CD4-positive, alpha-beta T cell treated with Interleukin-6 for 4 hours (primary cell): ENCODE data around the gene CCL17.
"Not testable (repeated sequence)": the region's sequence is repeated elsewhere in the genome, so short reads cannot be mapped to it uniquely, and the experiment has no call there.

Experiments
- DNase-seq: peaks from one replicate; pipeline ENCODE4 v3.0.0-alpha.2; 2020; ENCODE audit warnings: mixed read lengths

Gene CCL17

GRCh38 chr16:57379579-57379978, 25.0 kb upstream of the CCL17 start:
- DNase-seq: no peak

DNA sequence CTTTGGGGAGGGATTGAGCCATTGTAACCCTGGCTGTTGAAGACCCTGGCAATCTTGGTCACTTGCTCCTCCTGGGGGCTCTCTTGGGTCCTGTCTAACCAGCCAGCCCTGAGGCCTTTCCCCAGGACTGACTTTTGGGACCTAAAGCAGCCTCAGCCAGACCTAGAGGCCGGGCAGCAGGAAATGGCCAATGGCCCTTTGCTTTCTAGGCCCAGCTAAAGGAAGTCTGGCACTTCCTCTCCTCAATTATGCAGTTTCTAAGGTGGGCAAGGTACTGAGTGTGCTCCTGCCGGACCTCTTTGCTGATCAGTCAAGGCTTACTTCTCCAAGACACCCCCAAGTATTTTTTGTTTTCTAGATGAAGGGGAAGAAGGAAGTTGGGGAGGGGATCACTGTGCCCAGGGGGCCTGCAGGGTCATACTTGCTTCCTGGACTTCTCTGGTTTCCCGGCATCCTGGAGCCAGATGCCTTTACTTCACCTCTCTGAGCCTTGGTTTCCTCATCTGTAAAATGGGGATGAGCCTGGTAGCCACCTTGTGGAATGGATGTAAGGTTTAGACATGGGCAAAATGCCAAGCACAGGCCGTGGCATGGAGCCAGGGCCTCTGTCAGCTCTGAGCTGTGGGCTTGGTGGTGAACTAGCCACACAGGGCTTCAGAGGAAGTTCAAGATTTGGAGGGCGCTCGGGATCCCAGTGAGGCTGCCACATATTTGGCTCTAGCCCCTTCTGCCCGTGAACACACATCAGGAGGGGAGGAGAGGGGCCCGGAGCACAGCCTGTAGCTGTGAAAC, 23.7 kb upstream of the CCL17 start:
- DNase-seq: peak; percentile 11

DNA sequence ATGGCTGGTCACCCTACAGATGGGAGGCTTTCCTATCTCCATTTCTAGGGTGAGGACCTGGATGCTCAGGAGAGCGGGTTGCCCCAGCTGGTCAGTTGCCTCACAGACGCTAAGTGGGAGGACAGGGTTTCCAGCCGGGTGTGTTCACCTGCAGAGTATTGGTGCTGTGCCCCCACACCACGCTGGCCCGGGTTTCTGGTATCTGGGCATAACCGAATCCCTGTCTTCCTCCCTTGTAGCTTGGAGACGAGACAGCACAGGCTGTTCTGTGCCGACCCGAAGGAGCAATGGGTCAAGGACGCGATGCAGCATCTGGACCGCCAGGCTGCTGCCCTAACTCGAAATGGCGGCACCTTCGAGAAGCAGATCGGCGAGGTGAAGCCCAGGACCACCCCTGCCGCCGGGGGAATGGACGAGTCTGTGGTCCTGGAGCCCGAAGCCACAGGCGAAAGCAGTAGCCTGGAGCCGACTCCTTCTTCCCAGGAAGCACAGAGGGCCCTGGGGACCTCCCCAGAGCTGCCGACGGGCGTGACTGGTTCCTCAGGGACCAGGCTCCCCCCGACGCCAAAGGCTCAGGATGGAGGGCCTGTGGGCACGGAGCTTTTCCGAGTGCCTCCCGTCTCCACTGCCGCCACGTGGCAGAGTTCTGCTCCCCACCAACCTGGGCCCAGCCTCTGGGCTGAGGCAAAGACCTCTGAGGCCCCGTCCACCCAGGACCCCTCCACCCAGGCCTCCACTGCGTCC, 22.6 kb upstream of the CCL17 start:
- DNase-seq: no peak

- DNase-seq: no peak
Observed at GRCh38 chr16:57382535-57383275, 21.9 kb upstream of the CCL17 start.

DNA sequence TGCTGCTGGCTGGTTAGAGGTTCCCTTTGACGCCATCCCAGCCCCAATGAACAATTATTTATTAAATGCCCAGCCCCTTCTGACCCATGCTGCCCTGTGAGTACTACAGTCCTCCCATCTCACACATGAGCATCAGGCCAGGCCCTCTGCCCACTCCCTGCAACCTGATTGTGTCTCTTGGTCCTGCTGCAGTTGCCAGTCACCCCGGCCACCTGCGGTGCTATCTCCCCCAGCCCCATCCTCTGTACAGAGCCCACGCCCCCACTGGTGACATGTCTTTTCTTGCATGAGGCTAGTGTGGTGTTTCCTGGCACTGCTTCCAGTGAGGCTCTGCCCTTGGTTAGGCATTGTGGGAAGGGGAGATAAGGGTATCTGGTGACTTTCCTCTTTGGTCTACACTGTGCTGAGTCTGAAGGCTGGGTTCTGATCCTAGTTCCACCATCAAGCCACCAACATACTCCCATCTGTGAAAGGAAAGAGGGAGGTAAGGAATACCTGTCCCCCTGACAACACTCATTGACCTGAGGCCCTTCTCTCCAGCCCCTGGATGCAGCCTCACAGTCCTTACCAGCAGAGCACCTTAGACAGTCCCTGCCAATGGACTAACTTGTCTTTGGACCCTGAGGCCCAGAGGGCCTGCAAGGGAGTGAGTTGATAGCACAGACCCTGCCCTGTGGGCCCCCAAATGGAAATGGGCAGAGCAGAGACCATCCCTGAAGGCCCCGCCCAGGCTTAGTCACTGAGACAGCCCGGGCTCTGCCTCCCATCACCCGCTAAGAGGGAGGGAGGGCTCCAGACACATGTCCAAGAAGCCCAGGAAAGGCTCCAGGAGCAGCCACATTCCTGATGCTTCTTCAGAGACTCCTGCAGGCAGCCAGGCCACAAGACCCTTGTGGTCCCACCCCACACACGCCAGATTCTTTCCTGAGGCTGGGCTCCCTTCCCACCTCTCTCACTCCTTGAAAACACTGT, 21.0 kb upstream of the CCL17 start:
- DNase-seq: no peak

DNA sequence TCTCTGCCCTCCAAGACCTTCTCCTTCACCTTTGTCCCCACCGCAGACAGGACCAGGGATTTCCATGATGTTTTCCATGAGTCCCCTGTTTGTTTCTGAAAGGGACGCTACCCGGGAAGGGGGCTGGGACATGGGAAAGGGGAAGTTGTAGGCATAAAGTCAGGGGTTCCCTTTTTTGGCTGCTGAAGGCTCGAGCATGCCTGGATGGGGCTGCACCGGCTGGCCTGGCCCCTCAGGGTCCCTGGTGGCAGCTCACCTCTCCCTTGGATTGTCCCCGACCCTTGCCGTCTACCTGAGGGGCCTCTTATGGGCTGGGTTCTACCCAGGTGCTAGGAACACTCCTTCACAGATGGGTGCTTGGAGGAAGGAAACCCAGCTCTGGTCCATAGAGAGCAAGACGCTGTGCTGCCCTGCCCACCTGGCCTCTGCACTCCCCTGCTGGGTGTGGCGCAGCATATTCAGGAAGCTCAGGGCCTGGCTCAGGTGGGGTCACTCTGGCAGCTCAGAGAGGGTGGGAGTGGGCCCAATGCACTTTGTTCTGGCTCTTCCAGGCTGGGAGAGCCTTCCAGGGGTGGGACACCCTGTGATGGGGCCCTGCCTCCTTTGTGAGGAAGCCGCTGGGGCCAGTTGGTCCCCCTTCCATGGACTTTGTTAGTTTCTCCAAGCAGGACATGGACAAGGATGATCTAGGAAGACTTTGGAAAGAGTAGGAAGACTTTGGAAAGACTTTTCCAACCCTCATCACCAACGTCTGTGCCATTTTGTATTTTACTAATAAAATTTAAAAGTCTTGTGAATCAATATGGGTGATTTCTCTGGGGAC, 20.1 kb upstream of the CCL17 start:
- DNase-seq: no peak

DNA sequence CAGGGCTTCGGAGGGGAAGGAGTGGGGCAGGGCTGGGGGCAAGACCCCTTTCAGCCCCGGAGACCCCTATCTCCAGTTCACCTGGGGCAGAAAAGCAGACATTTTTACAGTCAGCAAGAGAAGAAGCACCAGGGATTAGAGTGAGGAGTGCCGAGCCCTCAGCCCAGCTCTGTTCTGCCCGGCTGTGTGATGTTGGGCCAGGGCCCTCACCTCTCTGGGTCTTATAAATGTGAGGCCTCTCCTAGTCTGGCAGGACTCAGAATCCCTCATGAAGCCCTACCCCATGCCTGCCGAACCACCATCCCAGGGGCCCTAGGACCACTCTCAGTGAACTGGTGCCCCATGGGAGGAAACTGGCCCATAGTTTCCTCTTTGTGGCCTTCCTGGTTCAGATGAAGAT, 19.5 kb upstream of the CCL17 start:
- DNase-seq: no peak

DNA sequence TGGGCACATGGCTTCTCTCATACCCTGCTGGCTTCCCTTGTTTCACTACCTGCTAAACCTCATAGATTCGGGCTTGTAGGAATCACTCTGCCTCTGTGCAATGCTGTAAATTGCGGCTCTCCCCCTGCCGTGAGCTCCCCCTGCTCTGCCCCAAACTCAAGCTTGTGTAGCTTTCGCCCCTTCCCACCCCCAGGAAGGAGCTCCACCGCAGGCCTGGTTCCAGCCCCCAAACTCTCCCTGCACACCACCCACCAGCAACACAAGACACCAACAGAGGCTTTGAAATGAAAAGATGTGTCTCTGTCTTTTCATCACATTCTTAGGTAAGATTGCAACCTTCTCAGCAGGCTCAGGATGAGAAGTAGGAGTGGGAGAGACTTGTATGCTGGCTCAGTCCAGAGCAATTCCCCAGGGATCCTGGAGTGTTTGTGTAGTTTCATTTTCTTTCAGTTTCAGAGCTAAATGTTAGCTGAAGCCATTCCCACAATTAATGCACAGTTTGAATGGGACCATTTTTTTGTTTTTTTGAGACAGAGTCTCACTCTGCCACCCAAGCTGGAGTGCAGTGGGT, 18.1 kb upstream of the CCL17 start:
- no peak for DNase-seq

DNA sequence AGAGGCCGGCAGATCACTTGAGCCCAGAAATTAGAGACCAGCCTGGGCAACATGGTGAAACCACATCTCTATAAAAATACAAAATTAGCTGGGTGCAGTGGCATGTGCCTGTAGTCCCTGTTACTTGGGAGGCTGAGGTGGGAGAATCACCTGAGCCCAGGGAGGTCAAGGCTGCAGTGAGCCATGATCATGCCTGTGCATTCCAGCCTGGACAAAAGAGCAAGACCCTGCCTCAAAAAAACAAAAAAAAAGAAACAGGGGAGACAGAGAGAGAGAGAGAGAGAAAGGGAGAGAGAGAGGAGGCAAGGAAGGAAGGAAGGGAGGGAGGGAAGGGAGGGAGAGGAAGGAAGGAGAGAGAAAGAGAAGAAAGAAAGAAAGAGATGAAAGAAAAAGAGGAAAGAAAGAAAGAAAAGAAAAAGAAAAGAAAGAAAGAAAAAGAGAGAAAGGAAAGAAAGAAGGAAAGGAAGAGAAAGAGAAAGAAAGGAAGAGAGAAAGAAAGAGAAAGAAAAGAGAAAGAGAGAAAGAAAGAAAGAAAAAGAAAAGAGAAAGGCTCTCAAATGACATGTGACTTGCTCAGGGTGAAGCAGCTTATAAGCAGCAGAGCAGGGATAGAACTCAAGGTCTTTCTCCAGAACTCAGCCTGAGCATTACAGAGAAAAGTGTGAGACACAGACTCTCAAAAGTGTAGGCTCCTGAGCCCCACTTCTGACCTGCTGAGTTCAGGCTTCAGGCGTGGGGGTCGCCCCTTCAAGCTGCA, 16.8 kb upstream of the CCL17 start:
- no peak for DNase-seq

DNA sequence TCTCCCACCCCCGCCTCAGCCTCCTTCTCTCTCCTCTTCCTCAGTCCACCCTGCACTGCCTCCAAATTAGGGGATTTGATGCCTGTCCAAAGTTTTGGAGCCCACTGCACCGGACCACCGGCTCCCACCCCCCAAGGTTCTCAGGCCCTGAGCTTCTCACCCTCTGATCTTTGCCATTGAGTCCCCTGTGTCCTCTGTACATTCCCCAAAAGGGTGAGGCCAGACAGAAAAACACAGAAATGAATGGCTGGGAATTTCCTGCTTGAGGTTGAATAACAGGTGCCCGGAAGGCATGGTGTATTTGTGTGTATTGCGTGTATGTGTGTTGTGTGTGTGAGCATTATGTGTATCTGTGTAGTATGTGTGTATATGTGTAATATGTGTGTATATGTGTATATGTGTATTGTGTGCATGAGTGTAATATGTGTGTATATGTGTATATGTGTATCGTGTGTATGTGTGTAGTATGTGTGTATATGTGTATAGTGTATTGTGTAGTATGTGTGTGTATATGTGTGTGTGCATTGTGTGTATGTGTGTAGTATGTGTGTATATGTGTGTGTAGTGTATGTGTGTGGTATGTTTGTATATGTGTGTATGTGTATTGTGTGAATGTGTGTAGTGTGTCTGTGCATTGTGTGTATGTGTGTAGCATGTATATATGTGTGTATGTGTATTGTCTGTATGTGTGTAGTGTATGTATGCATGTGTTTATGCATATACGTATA, 16.0 kb upstream of the CCL17 start:
- DNase-seq: no peak

- no peak for DNase-seq
Observed at GRCh38 chr16:57389087-57389468, 15.5 kb upstream of the CCL17 start.

DNA sequence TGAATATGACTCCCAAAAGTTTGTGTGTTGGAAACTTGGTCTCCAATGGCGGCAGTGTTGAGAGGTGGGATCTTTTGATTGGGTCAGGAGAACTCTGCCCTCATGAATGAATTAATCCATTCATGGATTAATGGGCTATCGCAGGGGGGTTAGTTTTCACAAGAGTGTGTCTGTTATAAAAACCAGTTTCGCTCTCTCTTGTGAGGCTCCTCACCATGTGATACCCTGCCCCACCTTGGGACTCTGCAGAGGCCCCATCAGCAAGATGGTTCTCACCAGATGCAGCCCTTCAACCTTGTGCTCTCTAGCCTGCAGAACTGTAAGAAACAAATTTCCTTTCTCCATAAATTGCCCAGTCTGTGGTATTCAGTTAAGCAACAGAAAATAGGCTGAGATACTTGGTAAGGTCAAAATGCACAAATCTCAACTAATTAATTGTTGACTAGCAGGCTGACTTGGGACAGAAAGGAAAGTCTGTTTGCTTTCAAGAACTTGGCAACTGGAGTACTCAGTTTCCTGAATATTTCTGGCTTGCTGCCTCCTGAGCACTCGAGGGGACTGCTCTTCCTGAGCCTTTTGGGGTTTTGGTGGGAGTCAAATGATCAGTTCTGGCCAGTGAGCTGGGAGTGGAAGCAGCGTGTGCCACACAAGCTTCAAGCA, 13.8 kb upstream of the CCL17 start:
- DNase-seq: no peak

- no peak for DNase-seq
Observed at GRCh38 chr16:57391300-57391699, 13.3 kb upstream of the CCL17 start.

- no peak for DNase-seq
Observed at GRCh38 chr16:57391708-57392107, 12.9 kb upstream of the CCL17 start.

GRCh38 chr16:57392694-57393093, 11.9 kb upstream of the CCL17 start:
- no peak for DNase-seq

- DNase-seq: no peak
Observed at GRCh38 chr16:57394444-57394843, 10.1 kb upstream of the CCL17 start.

GRCh38 chr16:57395026-57395425, 9.5 kb upstream of the CCL17 start:
- no peak for DNase-seq

DNA sequence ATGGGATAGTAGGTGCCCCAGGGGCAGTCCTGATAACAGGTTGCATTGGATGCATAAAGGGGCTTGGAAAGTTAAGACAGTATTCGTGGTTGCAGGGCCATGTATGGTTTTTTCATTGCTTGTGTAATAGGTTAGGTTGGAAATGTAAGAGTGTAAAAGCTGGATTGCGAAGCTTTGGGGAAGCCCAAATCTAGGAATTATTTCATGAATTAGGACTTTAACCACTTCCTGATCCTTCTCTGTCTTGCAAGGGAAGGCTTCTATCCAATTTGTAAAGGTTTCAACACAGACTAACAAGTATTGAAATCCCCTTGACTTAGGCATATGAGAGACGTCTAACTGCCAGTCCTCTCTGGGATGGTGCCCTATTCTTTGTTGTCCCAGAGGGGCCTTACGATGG, 7.8 kb upstream of the CCL17 start:
- no peak for DNase-seq

GRCh38 chr16:57397493-57397892, 7.1 kb upstream of the CCL17 start:
- not testable (repeated sequence) for DNase-seq
